Measurements from ENCODE around the gene PTPRN2. TPM values are rescaled to one million over a fixed set of nuclear protein-coding genes. Genes with fewer than 3 reads are reported as not detected.

Gene PTPRN2
- total and polyA plus RNA-seq, 2 donors (not counting 3 experiments of a cell fraction or from before 2014, with no cell fraction given) = 0.62 to 0.88 TPM

GRCh38 chr7:158111906-158112570, 475.6 kb downstream of the PTPRN2 start:
- no TSS peak for BruUV-seq (replicated peaks)
- intact Hi-C loops (cut with micrococcal nuclease) = no loop called here
- no peak for TF ChIP-seq FOS (IDR thresholded peaks at IDR 0.05; ENCODE audit: borderline replicate concordance, insufficient read depth, low read length)
- no peak for TF ChIP-seq POLR2A (IDR thresholded peaks at IDR 0.05; ENCODE audit: low read depth, low read length)
- no peak for TF ChIP-seq EZH2 (IDR thresholded peaks at IDR 0.05; ENCODE audit: borderline replicate concordance, low read depth, low read length, severe bottlenecking)
- TF ChIP-seq MAX (IDR thresholded peaks at IDR 0.05; ENCODE audit: insufficient read depth, insufficient read length) = no peak
- no peak for TF ChIP-seq POLR2AphosphoS5 (IDR thresholded peaks at IDR 0.05; ENCODE audit: insufficient read depth, low read depth, low read length)
- TF ChIP-seq JUN (IDR thresholded peaks at IDR 0.05; ENCODE audit: borderline replicate concordance, insufficient read depth, insufficient read length, low read depth) = no peak
- no peak for TF ChIP-seq GATA2 (IDR thresholded peaks at IDR 0.05; ENCODE audit: insufficient read depth, insufficient read length, low read depth, low read length)
- TF ChIP-seq MYC (IDR thresholded peaks at IDR 0.05; ENCODE audit: low read depth, low read length) = no peak
- no peak for TF ChIP-seq CTCF (IDR thresholded peaks at IDR 0.05; ENCODE audit: extremely low read depth in 1 of 2, insufficient read depth in 1 of 2, low read depth in 1 of 2, low read length in 2 of 2)
- Histone ChIP-seq H3K4me2 (ENCODE audit: insufficient read depth, low read length) (no peak overlapping the region), H3K4me3 (replicated peaks in 1 of 3; ENCODE audit: insufficient read depth in 1 of 3, low read depth in 1 of 3, low read length in 3 of 3) (no peak overlapping the region), H3K9ac (replicated peaks; ENCODE audit: extremely low read depth, insufficient read depth, low read length) (no peak overlapping the region), H4K20me1 (replicated peaks; ENCODE audit: control insufficient read depth, extremely low read depth, insufficient read depth, low read length) (no peaks in the 10 kb centered on the region), H3K27ac (ENCODE audit: insufficient read depth, low read depth, low read length) (no peak overlapping the region), H3K36me3 (ENCODE audit: control insufficient read depth in 2 of 2, extremely low read depth in 1 of 2, insufficient read depth in 2 of 2, low read length in 2 of 2) (no peaks in the 10 kb centered on the region), H2AFZ (ENCODE audit: low read depth, low read length) (no peak overlapping the region), H3K9me1 (replicated peaks; ENCODE audit: control insufficient read depth, extremely low read depth, insufficient read depth, low read length) (no peaks in the 10 kb centered on the region), H3K4me1 (ENCODE audit: control insufficient read depth, extremely low read depth, insufficient read depth, low read length) (no peaks in the 10 kb centered on the region), H3K27me3 (ENCODE audit: control insufficient read depth in 2 of 2, insufficient read depth in 2 of 2, low read length in 2 of 2) (no peaks in the 10 kb centered on the region), H3K79me2 (ENCODE audit: control insufficient read depth, insufficient read depth, low read length) (no peaks in the 10 kb centered on the region), H3K9me3 (replicated peaks; ENCODE audit: control insufficient read depth, insufficient read depth, low read length) (peaks cover 22% of the 10 kb centered on the region)
- ChIA-PET POLR2A (no interaction called here), CTCF (no interaction called here)
- FAIRE-seq = no peak
- no peak for DNase-seq (ENCODE audit: low read depth, low spot score)
- dilution Hi-C loops (cut with MboI; ENCODE audit: extremely low pct_ligation_motif_present, low sequenced_read_pairs) = no loop called here

Data from endothelial cell of umbilical vein (primary cell).